GM06990 (cell line): ENCODE results near the gene POR.
"Not testable (repeated sequence)": the region's sequence is repeated elsewhere in the genome, so short reads cannot be mapped to it uniquely, and the experiment has no call there.

Source experiments
- DNase-seq: peaks from one replicate; pipeline ENCODE4 v3.0.0-alpha.2; 2011; ENCODE audit not compliant: insufficient read length; ENCODE audit errors: extremely low read depth
- H3K27me3 ChIP-seq: replicated peaks from 2 replicates; pipeline ENCODE4 v1.6.0; 2011; ENCODE audit warnings: low read length; ENCODE audit not compliant: control insufficient read depth, insufficient read depth
- H3K36me3 ChIP-seq: 2 replicates; pipeline ENCODE4 v1.5.1; 2011; ENCODE audit warnings: low read length; ENCODE audit not compliant: control insufficient read depth, insufficient read depth
- H3K4me3 ChIP-seq: replicated peaks from 2 replicates; pipeline ENCODE4 v1.5.1; 2011; ENCODE audit warnings: low read depth, mild to moderate bottlenecking, control low read depth, low read length
- TF ChIP-seq, protein P1 (sequence below): IDR thresholded peaks from 2 replicates; pipeline ENCODE4 v1.5.1; 2011; ENCODE audit warnings: low read length, control low read depth, mild to moderate bottlenecking, inconsistent platforms; ENCODE audit not compliant: insufficient read depth, poor library complexity, severe bottlenecking

The POR gene

DNA sequence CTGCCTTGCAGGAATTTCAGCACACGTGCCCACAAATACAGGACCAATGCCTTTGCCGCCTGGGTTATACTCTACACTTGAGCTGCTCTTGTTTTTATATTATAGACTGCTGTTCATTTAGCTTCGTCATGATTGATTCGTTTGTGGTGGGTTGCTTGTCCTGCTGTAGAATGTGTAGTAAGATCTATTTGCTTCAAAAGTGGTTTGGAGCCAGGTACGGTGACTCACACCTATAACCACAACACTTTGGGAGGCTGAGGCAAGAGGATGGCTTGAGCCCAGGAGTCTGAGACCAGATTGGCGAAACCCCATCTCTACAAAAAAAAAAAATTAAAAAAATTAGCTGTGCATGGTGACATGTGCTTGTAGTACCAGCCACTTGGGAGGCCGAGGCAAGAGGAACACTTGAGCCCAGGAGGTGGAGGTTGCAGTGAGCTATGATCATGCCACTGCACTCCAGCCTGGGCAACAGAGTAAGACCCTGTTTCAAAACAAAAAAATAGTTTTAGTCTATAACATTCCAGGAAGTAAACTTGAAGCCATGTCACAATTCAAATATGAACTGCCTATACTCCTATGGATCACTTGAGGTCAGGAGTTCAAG lies 45.1 kb upstream of the POR start:
- Histone ChIP-seq H3K4me3 (no peak overlapping the region), H3K36me3 (no peaks in the 10 kb centered on the region), H3K27me3 (no peaks in the 10 kb centered on the region)
- no peak for DNase-seq
- TF ChIP-seq, protein P1, sequence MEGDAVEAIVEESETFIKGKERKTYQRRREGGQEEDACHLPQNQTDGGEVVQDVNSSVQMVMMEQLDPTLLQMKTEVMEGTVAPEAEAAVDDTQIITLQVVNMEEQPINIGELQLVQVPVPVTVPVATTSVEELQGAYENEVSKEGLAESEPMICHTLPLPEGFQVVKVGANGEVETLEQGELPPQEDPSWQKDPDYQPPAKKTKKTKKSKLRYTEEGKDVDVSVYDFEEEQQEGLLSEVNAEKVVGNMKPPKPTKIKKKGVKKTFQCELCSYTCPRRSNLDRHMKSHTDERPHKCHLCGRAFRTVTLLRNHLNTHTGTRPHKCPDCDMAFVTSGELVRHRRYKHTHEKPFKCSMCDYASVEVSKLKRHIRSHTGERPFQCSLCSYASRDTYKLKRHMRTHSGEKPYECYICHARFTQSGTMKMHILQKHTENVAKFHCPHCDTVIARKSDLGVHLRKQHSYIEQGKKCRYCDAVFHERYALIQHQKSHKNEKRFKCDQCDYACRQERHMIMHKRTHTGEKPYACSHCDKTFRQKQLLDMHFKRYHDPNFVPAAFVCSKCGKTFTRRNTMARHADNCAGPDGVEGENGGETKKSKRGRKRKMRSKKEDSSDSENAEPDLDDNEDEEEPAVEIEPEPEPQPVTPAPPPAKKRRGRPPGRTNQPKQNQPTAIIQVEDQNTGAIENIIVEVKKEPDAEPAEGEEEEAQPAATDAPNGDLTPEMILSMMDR = no peak

DNA sequence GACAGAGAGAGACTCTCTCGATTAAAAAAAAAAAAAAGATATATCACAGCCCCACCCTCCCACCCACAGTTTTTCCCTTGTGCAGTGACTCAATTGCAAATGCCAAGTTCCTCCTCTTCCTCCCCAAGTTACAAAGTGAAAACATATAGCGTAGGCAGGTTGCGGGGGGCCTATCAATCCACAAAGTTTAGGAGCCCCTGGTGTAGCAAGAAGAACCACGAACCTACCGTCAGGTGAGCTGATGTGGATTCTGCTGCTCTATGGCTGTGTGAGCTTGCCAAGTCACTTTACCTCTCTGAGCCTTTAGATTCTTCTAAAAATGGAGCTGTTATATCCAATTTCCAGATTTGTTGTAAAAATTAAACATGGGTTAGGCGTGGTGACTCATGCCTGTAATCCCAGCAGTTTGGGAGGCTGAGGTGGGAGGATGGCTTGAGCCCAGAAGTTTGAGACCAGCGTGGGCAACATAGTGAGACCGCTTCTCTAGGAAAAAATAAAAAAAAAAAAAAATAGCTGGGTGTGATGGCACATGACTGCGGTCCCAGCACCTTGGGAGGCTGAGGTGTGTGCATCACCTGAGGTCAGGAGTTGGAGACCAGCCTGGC lies 44.3 kb upstream of the POR start:
- Histone ChIP-seq H3K4me3 (no peak overlapping the region), H3K27me3 (no peaks in the 10 kb centered on the region), H3K36me3 (no peaks in the 10 kb centered on the region)
- TF ChIP-seq, protein P1 = no peak
- no peak for DNase-seq

DNA sequence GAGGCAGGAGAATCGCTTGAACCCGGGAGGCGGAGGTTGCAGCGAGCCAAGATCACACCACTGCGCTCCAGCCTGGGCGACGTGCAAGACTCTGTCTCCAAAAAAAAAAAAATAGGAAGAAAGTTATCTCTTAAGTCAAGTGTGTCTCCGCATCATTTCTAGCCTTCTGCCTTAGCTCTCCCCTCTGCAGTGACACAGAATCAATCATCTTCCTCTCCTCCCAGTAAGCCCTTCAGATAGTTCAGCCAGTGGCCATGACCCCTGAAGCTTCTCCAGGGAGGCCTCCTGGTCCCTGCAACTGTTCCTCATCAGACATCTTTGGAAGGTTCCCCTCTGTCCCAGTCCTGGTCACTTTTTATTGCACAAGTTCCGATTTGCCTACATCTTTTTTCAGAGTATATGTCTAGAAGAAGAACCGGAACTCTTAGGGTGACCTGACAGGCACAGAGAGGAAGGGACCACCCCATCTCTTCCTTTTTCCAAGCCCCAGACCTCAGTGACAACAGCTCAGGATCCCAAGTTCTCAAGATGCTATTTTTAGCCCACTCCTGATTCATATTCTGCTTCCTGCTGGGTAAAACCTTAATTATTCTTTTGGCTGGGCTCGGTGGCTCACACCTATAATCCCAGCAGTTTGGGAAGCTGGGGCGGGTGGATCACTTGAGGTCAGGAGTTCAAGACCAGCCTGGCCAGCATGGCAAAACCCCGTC lies 42.7 kb upstream of the POR start:
- Histone ChIP-seq H3K36me3 (no peaks in the 10 kb centered on the region), H3K27me3 (no peaks in the 10 kb centered on the region), H3K4me3 (no peak overlapping the region)
- no peak for DNase-seq
- TF ChIP-seq, protein P1 = no peak

DNA sequence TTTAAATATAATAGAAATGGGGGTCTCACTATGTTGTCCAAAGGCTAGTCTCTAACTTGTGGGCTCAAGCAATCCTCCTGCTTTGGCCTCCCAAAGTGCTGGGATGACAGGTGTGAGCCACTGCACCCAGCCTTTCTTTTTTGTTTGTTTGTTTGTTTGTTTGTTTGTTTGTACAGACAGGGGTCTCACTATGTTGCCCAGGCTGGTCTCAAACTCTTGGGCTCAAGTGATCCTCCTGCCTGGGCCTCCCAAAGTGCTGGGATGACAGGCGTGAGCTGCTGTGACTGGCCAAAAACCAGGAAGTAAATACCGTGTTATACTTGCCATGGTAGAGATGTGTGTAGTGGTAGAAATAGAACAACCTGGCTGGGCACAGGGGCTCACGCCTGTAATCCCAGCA lies 40.8 kb upstream of the POR start:
- H3K27me3 ChIP-seq, DNase-seq, H3K4me3 ChIP-seq, H3K36me3 ChIP-seq: not testable (repeated sequence)

DNA sequence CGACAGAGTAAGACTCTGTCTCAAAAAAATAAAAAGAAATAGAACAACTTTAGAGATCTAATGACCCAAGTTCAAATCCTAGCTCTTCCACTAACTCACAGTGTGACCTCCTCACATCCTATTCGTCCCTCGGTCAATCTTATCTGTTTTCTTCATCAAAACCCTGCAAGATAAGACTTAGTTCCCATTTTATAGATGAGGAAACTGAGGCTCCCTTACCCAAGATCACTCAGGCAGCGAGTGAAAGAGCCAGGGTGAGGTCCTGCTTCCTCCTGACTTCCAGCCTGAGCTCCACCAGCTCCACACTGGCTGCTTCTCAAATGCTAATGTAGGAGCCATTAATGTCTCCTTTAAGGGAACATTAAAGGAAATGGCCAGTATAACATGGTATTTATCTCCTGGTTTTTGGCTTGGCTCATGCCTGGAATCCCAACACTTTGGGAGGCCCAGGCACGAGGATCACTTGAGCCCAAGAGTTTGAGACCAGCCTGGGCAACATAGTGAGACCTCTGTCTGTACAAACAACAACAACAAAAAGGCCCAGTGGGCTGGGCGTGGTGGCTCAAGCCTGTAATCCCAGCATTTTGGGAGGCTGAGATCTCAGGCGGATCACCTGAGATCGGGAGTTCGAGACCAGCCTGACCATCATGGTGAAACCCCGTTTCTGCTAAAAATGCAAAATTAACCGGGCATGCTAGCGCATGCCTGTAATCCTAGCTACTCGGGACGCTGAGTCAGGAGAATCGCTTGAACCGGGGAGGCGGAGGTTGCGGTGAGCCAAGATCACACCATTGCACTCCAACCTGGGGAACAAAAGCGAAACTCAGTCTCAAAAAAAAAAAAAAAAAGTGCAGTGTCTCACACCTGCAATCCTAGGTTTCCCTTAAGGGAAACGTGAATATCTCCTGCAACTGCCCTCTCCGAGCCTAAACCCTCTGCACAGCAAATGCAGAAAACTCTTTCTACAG lies 39.6 kb upstream of the POR start:
- no peak overlapping the region for H3K4me3 ChIP-seq
- TF ChIP-seq, protein P1 = no peak
- no peak for DNase-seq
- H3K36me3 ChIP-seq = no peaks in the 10 kb centered on the region
- no peaks in the 10 kb centered on the region for H3K27me3 ChIP-seq
